GM15510 (cell line): Measurements from ENCODE around the gene RBM20.

Experiments
- POLR2A ChIP-seq: IDR thresholded peaks from 3 replicates; pipeline ENCODE4 v1.6.1; 2011; ENCODE audit warnings: borderline replicate concordance; ENCODE audit not compliant: insufficient read length; ENCODE audit errors: extremely low read depth

Gene RBM20

GRCh38 chr10:110872145-110872983 lies 228.2 kb downstream of the RBM20 start:
- TF ChIP-seq POLR2A, result peak; percentile 20

- TF ChIP-seq POLR2A, result no peak
These were observed 229.1 kb downstream of the RBM20 start for GRCh38 chr10:110872984-110873923.

GRCh38 chr10:110873951-110874350 lies 229.8 kb downstream of the RBM20 start:
- no peak for TF ChIP-seq POLR2A

- no peak for TF ChIP-seq POLR2A
These were observed 231.9 kb downstream of the RBM20 start for GRCh38 chr10:110876000-110876399.

- no peak for TF ChIP-seq POLR2A
These were observed 232.7 kb downstream of the RBM20 start for GRCh38 chr10:110876788-110877187.

- no peak for TF ChIP-seq POLR2A
These were observed 235.9 kb downstream of the RBM20 start for GRCh38 chr10:110880012-110880411.

- TF ChIP-seq POLR2A, result no peak
These were observed 237.1 kb downstream of the RBM20 start for GRCh38 chr10:110881247-110881646.

- no peak for TF ChIP-seq POLR2A
These were observed 237.8 kb downstream of the RBM20 start for GRCh38 chr10:110881905-110882304.

- TF ChIP-seq POLR2A, result no peak
These were observed 239.8 kb downstream of the RBM20 start for GRCh38 chr10:110883924-110884323.

GRCh38 chr10:110885932-110886674 lies 242.0 kb downstream of the RBM20 start:
- TF ChIP-seq POLR2A, result no peak

- TF ChIP-seq POLR2A, result no peak
These were observed 243.4 kb downstream of the RBM20 start for GRCh38 chr10:110887560-110887959.
